C4-2B (cell line): Measurements from ENCODE around the gene EPS15.

Experiments used
- CTCF ChIP-seq: fragments of 450-650 bp; conservative IDR thresholded peaks from 2 replicates; pipeline ENCODE4 v1.5.1; 2017; ENCODE audit warnings: mild to moderate bottlenecking
- ZFX ChIP-seq: fragments of 450-650 bp; IDR thresholded peaks from 2 replicates; pipeline ENCODE4 v1.6.1; 2017

DNA sequence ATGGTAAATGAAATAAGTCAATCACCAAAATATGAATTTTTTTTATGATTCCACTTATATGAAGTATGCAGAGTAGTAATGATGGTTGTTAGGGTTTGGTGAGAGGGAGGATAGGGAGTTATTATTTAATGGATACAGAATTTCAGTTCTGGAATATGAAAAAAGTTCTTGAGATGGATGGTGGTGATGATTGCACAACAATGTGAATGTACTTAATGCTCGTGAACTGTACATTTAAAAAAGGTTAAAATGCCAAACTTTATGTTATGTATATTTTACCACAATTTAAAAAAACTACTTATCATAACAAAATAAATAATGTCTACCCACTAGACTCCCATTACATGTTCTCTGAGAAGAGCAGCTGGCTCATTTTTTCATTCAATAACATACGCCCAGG lies 133.3 kb downstream of the EPS15 start:
- TF ChIP-seq ZFX (no peak), CTCF (no peak)
